OCI-LY3 (cell line): Measurements from ENCODE around the gene ATF4.
"Not testable (repeated sequence)": the region's sequence is repeated elsewhere in the genome, so short reads cannot be mapped to it uniquely, and the experiment has no call there.

Experiments used
- H2AFZ ChIP-seq: fragments of 200-600, 300-600 bp; shearing (Covaris generic); 2 replicates; pipeline ENCODE4 v1.6.0; 2014; ENCODE audit warnings: antibody characterized with exemption, low read depth, low read length
- H3K27ac ChIP-seq: fragments of 200-600, 300-600 bp; sonication (generic); 2 replicates; pipeline ENCODE4 v1.5.1; 2014; ENCODE audit warnings: mild to moderate bottlenecking, low read length, moderate library complexity, mixed read lengths
- H3K27me3 ChIP-seq: fragments of 200-600, 300-600 bp; sonication (generic); 2 replicates; pipeline ENCODE4 v1.6.1; 2014; ENCODE audit warnings: low read depth, low read length, mixed read lengths
- H3K36me3 ChIP-seq: fragments of 200-600, 300-600 bp; sonication (generic); replicated peaks from 2 replicates; pipeline ENCODE3; 2014; ENCODE audit warnings: low read depth, low read length, mixed read lengths
- H3K4me1 ChIP-seq: fragments of 300-600, 200-600 bp; sonication (generic); 2 replicates; pipeline ENCODE4 v1.6.1; 2014; ENCODE audit warnings: low read length, mixed read lengths
- H3K4me2 ChIP-seq: fragments of 200-600, 300-600 bp; sonication (generic); 2 replicates; pipeline ENCODE4 v1.6.1; 2014; ENCODE audit warnings: low read length, mixed read lengths
- H3K4me3 ChIP-seq: fragments of 300-600, 200-600 bp; sonication (generic); 2 replicates; pipeline ENCODE4 v1.5.1; 2014; ENCODE audit warnings: antibody characterized with exemption, mild to moderate bottlenecking, low read length, moderate library complexity
- H3K79me2 ChIP-seq: fragments of 300-600, 200-600 bp; shearing (Covaris generic); 2 replicates; pipeline ENCODE4 v1.6.1; 2014; ENCODE audit warnings: mild to moderate bottlenecking, low read length, mixed read lengths
- H3K9ac ChIP-seq: fragments of 300-600, 200-600 bp; shearing (Covaris generic); 2 replicates; pipeline ENCODE4 v1.6.0; 2014; ENCODE audit warnings: mild to moderate bottlenecking, low read length, moderate library complexity
- H3K9me3 ChIP-seq: fragments of 200-600, 300-600 bp; shearing (Covaris generic); 2 replicates; pipeline ENCODE4 v1.6.1; 2014; ENCODE audit warnings: low read length, mixed read lengths; ENCODE audit not compliant: insufficient read depth
- H4K20me1 ChIP-seq: fragments of 200-600, 300-600 bp; sonication (generic); 2 replicates; pipeline ENCODE4 v1.6.1; 2016; ENCODE audit warnings: low read length, mixed read lengths; ENCODE audit not compliant: insufficient read depth
- CTCF ChIP-seq: fragments of 200-600, 300-600 bp; sonication (generic); IDR thresholded peaks from 2 replicates; pipeline ENCODE4 v1.5.1; 2014; ENCODE audit warnings: antibody characterized with exemption, low read length, low read depth
- EZH2phosphoT487 ChIP-seq: fragments of 200-600 bp; shearing (Covaris generic); IDR thresholded peaks from 2 replicates; pipeline ENCODE4 v1.6.1; 2018; ENCODE audit warnings: antibody characterized with exemption, mixed run types, low read depth

The ATF4 gene

GRCh38 chr22:39504071-39504470 is 16.3 kb upstream of the ATF4 start:
- Histone ChIP-seq H3K9ac (no peak overlapping the region), H3K79me2 (peaks cover 67% of the 10 kb centered on the region), H3K27me3 (no peaks in the 10 kb centered on the region), H3K27ac (no peak overlapping the region), H2AFZ (no peak overlapping the region), H3K9me3 (no peaks in the 10 kb centered on the region), H4K20me1 (no peaks in the 10 kb centered on the region), H3K4me2 (peak overlapping the region; percentile 91), H3K36me3 (peaks cover 41% of the 10 kb centered on the region), H3K4me1 (peaks cover 26% of the 10 kb centered on the region), H3K4me3 (peak overlapping the region; percentile 90; the same call in 1 of the 2 replicates)
- TF ChIP-seq EZH2phosphoT487 (no peak), CTCF (no peak)

- H3K27me3 ChIP-seq, H3K4me2 ChIP-seq, H3K27ac ChIP-seq, H3K9ac ChIP-seq, H3K4me3 ChIP-seq, H4K20me1 ChIP-seq, H3K9me3 ChIP-seq, H2AFZ ChIP-seq: not testable (repeated sequence)
- Histone ChIP-seq H3K36me3 (peaks cover 61% of the 10 kb centered on the region), H3K79me2 (peaks cover 89% of the 10 kb centered on the region), H3K4me1 (peaks cover 29% of the 10 kb centered on the region)
Observed at GRCh38 chr22:39507021-39507420, 13.3 kb upstream of the ATF4 start.

GRCh38 chr22:39508393-39508792 is 12.0 kb upstream of the ATF4 start:
- no peak overlapping the region for H3K4me2 ChIP-seq
- H3K9me3 ChIP-seq: no peaks in the 10 kb centered on the region
- no peak overlapping the region for H3K4me3 ChIP-seq
- TF ChIP-seq CTCF: no peak
- TF ChIP-seq EZH2phosphoT487: no peak
- H2AFZ ChIP-seq: no peak overlapping the region
- H3K9ac ChIP-seq: no peak overlapping the region
- H3K27me3 ChIP-seq: no peaks in the 10 kb centered on the region
- H3K4me1 ChIP-seq: peaks cover 26% of the 10 kb centered on the region
- H3K79me2 ChIP-seq: peaks cover 78% of the 10 kb centered on the region
- H4K20me1 ChIP-seq: peaks cover 9% of the 10 kb centered on the region; the same call in 1 of the 2 replicates
- peaks cover 68% of the 10 kb centered on the region for H3K36me3 ChIP-seq
- no peak overlapping the region for H3K27ac ChIP-seq

- Histone ChIP-seq H3K79me2 (peaks cover 78% of the 10 kb centered on the region), H3K9ac (no peak overlapping the region), H4K20me1 (peaks cover 19% of the 10 kb centered on the region), H3K4me3 (no peak overlapping the region), H3K36me3 (peaks cover 74% of the 10 kb centered on the region), H3K27ac (no peak overlapping the region), H3K9me3 (no peaks in the 10 kb centered on the region), H3K4me2 (no peak overlapping the region), H3K4me1 (peaks cover 35% of the 10 kb centered on the region), H3K27me3 (no peaks in the 10 kb centered on the region), H2AFZ (no peak overlapping the region)
- TF ChIP-seq CTCF (no peak), EZH2phosphoT487 (no peak)
Observed at GRCh38 chr22:39510529-39511149, 9.7 kb upstream of the ATF4 start.
